WTC11 (cell line): ENCODE results near the gene LCAT. TPM values are rescaled to one million over a fixed set of nuclear protein-coding genes. Genes with fewer than 3 reads are reported as not detected.
A peak's percentile ranks its signal among the peaks of the same experiment; 100 is the strongest.

ENCODE experiments used
- ATAC-seq: fragments of 200-7000 bp; cut with Tn5 transposase; 2 replicates; pipeline ENCODE4 v1.10.0; 2021; ENCODE audit warnings: mild to moderate bottlenecking, moderate library complexity
- CTCF ChIA-PET: fragments of 300-600 bp; sonication (Branson Sonifier 250); formaldehyde crosslinking; loops from one replicate; lab custom pipeline; 2021; ENCODE audit warnings: antibody characterized with exemption; lab: Charles Lee
- POLR2A ChIA-PET: fragments of 350-600 bp; sonication (Branson Sonifier 250); formaldehyde crosslinking; loops from one replicate; lab custom pipeline; 2021; ENCODE audit warnings: antibody characterized with exemption; lab: Charles Lee
- DNase-seq: peaks from one replicate; pipeline ENCODE4 v3.0.0; 2021; ENCODE audit warnings: low spot score
- H3K27ac Mint-ChIP-seq: 2 replicates; pipeline ENCODE4 v1.8.0; 2021; ENCODE audit warnings: mixed read lengths
- H3K27me3 Mint-ChIP-seq: 2 replicates; pipeline ENCODE4 v1.8.0; 2021; ENCODE audit warnings: low read depth, mild to moderate bottlenecking, moderate library complexity, mixed read lengths
- H3K36me3 Mint-ChIP-seq: 2 replicates; pipeline ENCODE4 v1.8.0; 2021; ENCODE audit warnings: mixed read lengths
- H3K4me1 Mint-ChIP-seq: 2 replicates; pipeline ENCODE4 v1.8.0; 2022; ENCODE audit warnings: mixed read lengths
- H3K4me3 Mint-ChIP-seq: 2 replicates; pipeline ENCODE4 v1.8.0; 2021; ENCODE audit warnings: mild to moderate bottlenecking, moderate library complexity, mixed read lengths
- H3K9me3 Mint-ChIP-seq: 2 replicates; pipeline ENCODE4 v1.8.0; 2021; ENCODE audit warnings: mixed read lengths
- NFATC4 ChIP-seq: fragments of 250-450 bp; sonication (Bioruptor Pico); IDR thresholded peaks from 2 replicates; pipeline ENCODE4 v1.9.0; 2021; ENCODE audit warnings: mild to moderate bottlenecking
- NR2C2 ChIP-seq: sonication (generic); formaldehyde crosslinking; IDR thresholded peaks from 2 replicates; pipeline ENCODE4 v1.8.0; 2022; ENCODE audit warnings: mild to moderate bottlenecking, missing genetic modification reagents
- PRDM15 ChIP-seq: sonication (generic); formaldehyde crosslinking; IDR thresholded peaks from 2 replicates; pipeline ENCODE4 v1.8.0; 2022; ENCODE audit warnings: missing genetic modification reagents
- PRRX2 ChIP-seq: fragments of 250-450 bp; sonication (Bioruptor Pico); IDR thresholded peaks from 2 replicates; pipeline ENCODE4 v1.8.0; 2021; ENCODE audit warnings: mild to moderate bottlenecking
- SMAD4 ChIP-seq: sonication (generic); formaldehyde crosslinking; IDR thresholded peaks from 2 replicates; pipeline ENCODE4 v1.8.0; 2022; ENCODE audit warnings: mild to moderate bottlenecking, missing genetic modification reagents
- SP1 ChIP-seq: sonication (generic); formaldehyde crosslinking; conservative IDR thresholded peaks from 2 replicates; pipeline ENCODE4 v1.8.1; 2022; ENCODE audit warnings: missing genetic modification reagents
- USF2 ChIP-seq: sonication (generic); formaldehyde crosslinking; IDR thresholded peaks from 2 replicates; pipeline ENCODE4 v1.8.1; 2023; ENCODE audit warnings: mild to moderate bottlenecking, missing genetic modification reagents, moderate library complexity
- total RNA-seq: library from RNA; stranded (reverse); gene quantifications from 3 replicates; pipeline ENCODE4 v1.2.3, GENCODE V29; 2021
- TF ChIP-seq, protein P1 (sequence below): sonication (generic); formaldehyde crosslinking; IDR thresholded peaks from 2 replicates; pipeline ENCODE4 v1.8.1; 2023; ENCODE audit warnings: mild to moderate bottlenecking, missing genetic modification reagents, borderline replicate concordance
- TF ChIP-seq, protein P2 (sequence below): sonication (generic); formaldehyde crosslinking; IDR thresholded peaks from 2 replicates; pipeline ENCODE4 v1.8.1; 2022; ENCODE audit warnings: missing genetic modification reagents, borderline replicate concordance
- TF ChIP-seq, protein P3 (sequence below): sonication (generic); formaldehyde crosslinking; IDR thresholded peaks from 2 replicates; pipeline ENCODE4 v1.8.0; 2022; ENCODE audit warnings: mild to moderate bottlenecking, missing genetic modification reagents

Gene LCAT
- total RNA-seq, 1 experiment from 2014 or later: 38.3 TPM

GRCh38 chr16:67964477-67965131 lies 20.7 kb upstream of the LCAT start (continued):
- TF ChIP-seq, protein P1, sequence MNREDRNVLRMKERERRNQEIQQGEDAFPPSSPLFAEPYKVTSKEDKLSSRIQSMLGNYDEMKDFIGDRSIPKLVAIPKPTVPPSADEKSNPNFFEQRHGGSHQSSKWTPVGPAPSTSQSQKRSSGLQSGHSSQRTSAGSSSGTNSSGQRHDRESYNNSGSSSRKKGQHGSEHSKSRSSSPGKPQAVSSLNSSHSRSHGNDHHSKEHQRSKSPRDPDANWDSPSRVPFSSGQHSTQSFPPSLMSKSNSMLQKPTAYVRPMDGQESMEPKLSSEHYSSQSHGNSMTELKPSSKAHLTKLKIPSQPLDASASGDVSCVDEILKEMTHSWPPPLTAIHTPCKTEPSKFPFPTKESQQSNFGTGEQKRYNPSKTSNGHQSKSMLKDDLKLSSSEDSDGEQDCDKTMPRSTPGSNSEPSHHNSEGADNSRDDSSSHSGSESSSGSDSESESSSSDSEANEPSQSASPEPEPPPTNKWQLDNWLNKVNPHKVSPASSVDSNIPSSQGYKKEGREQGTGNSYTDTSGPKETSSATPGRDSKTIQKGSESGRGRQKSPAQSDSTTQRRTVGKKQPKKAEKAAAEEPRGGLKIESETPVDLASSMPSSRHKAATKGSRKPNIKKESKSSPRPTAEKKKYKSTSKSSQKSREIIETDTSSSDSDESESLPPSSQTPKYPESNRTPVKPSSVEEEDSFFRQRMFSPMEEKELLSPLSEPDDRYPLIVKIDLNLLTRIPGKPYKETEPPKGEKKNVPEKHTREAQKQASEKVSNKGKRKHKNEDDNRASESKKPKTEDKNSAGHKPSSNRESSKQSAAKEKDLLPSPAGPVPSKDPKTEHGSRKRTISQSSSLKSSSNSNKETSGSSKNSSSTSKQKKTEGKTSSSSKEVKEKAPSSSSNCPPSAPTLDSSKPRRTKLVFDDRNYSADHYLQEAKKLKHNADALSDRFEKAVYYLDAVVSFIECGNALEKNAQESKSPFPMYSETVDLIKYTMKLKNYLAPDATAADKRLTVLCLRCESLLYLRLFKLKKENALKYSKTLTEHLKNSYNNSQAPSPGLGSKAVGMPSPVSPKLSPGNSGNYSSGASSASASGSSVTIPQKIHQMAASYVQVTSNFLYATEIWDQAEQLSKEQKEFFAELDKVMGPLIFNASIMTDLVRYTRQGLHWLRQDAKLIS (CRISPR knock-in tag): no peak
- TF ChIP-seq PRRX2: no peak
- TF ChIP-seq, protein P2, sequence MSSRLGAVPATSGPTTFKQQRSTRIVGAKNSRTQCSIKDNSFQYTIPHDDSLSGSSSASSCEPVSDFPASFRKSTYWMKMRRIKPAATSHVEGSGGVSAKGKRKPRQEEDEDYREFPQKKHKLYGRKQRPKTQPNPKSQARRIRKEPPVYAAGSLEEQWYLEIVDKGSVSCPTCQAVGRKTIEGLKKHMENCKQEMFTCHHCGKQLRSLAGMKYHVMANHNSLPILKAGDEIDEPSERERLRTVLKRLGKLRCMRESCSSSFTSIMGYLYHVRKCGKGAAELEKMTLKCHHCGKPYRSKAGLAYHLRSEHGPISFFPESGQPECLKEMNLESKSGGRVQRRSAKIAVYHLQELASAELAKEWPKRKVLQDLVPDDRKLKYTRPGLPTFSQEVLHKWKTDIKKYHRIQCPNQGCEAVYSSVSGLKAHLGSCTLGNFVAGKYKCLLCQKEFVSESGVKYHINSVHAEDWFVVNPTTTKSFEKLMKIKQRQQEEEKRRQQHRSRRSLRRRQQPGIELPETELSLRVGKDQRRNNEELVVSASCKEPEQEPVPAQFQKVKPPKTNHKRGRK (CRISPR knock-in tag): no peak
- TF ChIP-seq NR2C2: no peak
- TF ChIP-seq, protein P3, sequence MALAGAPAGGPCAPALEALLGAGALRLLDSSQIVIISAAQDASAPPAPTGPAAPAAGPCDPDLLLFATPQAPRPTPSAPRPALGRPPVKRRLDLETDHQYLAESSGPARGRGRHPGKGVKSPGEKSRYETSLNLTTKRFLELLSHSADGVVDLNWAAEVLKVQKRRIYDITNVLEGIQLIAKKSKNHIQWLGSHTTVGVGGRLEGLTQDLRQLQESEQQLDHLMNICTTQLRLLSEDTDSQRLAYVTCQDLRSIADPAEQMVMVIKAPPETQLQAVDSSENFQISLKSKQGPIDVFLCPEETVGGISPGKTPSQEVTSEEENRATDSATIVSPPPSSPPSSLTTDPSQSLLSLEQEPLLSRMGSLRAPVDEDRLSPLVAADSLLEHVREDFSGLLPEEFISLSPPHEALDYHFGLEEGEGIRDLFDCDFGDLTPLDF (CRISPR knock-in tag): no peak
- no peak for TF ChIP-seq NFATC4 (CRISPR knock-in tag)
- TF ChIP-seq USF2 (CRISPR knock-in tag): no peak
- TF ChIP-seq PRDM15 (CRISPR knock-in tag): no peak

DNA sequence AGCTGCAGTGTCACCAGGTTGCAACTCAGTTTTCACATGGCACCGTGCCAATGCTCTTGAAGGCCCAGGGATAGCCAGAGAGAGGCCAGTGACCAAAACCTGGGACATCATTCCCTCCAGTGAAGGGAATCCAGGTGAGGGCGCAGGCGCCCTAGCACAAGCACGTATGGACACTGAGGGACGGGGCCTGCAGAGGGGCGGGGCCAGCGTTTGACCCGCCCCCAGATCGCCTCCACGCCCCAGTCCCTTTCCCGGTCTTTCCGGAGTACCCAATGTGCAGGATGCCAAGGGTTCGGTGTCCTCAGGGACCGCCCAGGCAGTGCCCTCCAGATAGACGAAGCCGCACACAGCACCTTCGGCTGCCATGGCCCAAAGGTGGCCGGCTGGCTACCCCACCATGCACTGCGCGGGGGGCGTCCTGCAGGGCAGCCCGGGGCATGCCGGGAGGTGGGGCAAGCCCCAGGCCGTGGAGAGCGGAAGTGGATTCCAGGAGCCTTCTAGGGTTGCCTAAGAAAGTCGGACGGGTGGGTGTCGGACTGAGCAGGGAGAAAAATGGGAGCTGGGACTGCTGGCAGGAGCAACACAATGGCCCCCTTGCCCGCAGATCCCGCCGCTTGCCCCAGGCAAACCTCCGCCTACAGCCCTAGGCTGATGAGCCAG lies 19.9 kb upstream of the LCAT start:
- CTCF ChIA-PET: interaction anchor here (0.5 to 1.5 kb wide), 4 partner anchors 20 to 291 kb away, joined by 3 to 8 read pairs (median 3); partner anchors contain the start of gene LCAT
- peak; percentile 58 for ATAC-seq
- TF ChIP-seq SMAD4 (no peak), PRDM15 (CRISPR knock-in tag) (peak; percentile 96), SP1 (peak; percentile 46; the same call in 1 of the 2 replicates)
- TF ChIP-seq, all 79 proteins: peak for 2
- peak; percentile 71 for DNase-seq
- Mint-ChIP-seq H3K27me3 (no peaks in the 10 kb centered on the region), H3K9me3 (no peaks in the 10 kb centered on the region), H3K27ac (no peak overlapping the region), H3K4me3 (no peak overlapping the region), H3K36me3 (peaks cover 40% of the 10 kb centered on the region), H3K4me1 (peaks cover 36% of the 10 kb centered on the region)
- POLR2A ChIA-PET: no interaction called here
